ENCODE data around the gene RTP5. TPM values are rescaled to one million over a fixed set of nuclear protein-coding genes. Genes with fewer than 3 reads are reported as not detected.

The RTP5 gene
- total RNA-seq, 2 donors from 2014 or later: not detected

GRCh38 chr2:241893265-241893664, 23.7 kb downstream of the RTP5 start:
- peak in 3 of 4 donors; percentile 5 to 12 (median 9) for DNase-seq
- peaks cover 91% of the 10 kb centered on the region for H3K4me1 ChIP-seq
- TF ChIP-seq POLR2A (IDR thresholded peaks at IDR 0.05) (no peak), CTCF (IDR thresholded peaks at IDR 0.05) (no peak)
- peak overlapping the region; percentile 92 to 97 (median 94) for H3K27ac ChIP-seq
- no peak overlapping the region for H3K4me3 ChIP-seq
- no peaks in the 10 kb centered on the region for H3K9me3 ChIP-seq
- intact Hi-C loops (cut with DNase I): no loop called here
- 74 to 82% methylated on average over 10 to 11 of the region's 16 CpGs for WGBS, 2 donors
- H3K27me3 ChIP-seq: no peaks in the 10 kb centered on the region
- ATAC-seq: no peak
- H3K36me3 ChIP-seq (replicated peaks in 1 of 2; ENCODE audit: insufficient read depth in 1 of 2, low read depth in 2 of 2): no peaks in the 10 kb centered on the region

GRCh38 chr2:241894056-241894641, 24.6 kb downstream of the RTP5 start:
- DNase-seq: peak; percentile 79 to 92 (median 86)

GRCh38 chr2:241894681-241895426, 25.3 kb downstream of the RTP5 start:
- H3K27ac ChIP-seq: peak overlapping the region; percentile 93 to 97 (median 94)
- H3K27me3 ChIP-seq: no peaks in the 10 kb centered on the region
- no peak overlapping the region for H3K4me3 ChIP-seq
- H3K9me3 ChIP-seq: no peaks in the 10 kb centered on the region
- peaks cover 96% of the 10 kb centered on the region for H3K4me1 ChIP-seq
- no peaks in the 10 kb centered on the region for H3K36me3 ChIP-seq (replicated peaks in 1 of 2; ENCODE audit: insufficient read depth in 1 of 2, low read depth in 2 of 2)
- WGBS, 2 donors: 58 to 60% methylated on average over 13 to 18 of the region's 28 CpGs
- ATAC-seq: peak; percentile 28
- intact Hi-C loops (cut with DNase I): no loop called here
- DNase-seq: peak; percentile 67 to 81 (median 73)
- peak in 2 of 3 donors; percentile 14 to 20 for TF ChIP-seq POLR2A (IDR thresholded peaks at IDR 0.05)
- TF ChIP-seq CTCF (IDR thresholded peaks at IDR 0.05): no peak

More at GRCh38 chr2:241894056-241894641, 24.6 kb downstream of the RTP5 start:
- Histone ChIP-seq H3K36me3 (replicated peaks in 1 of 2; ENCODE audit: insufficient read depth in 1 of 2, low read depth in 2 of 2) (no peaks in the 10 kb centered on the region), H3K9me3 (no peaks in the 10 kb centered on the region), H3K4me3 (no peak overlapping the region), H3K27me3 (no peaks in the 10 kb centered on the region), H3K27ac (peak overlapping the region; percentile 93 to 97 (median 94)), H3K4me1 (peaks cover 95% of the 10 kb centered on the region)
- TF ChIP-seq POLR2A (IDR thresholded peaks at IDR 0.05) (peak in 2 of 3 donors; percentile 14 to 33), CTCF (IDR thresholded peaks at IDR 0.05) (no peak)
- intact Hi-C loops (cut with DNase I): no loop called here
- ATAC-seq: peak; percentile 54
- WGBS, 2 donors: 63 to 74% methylated on average over 8 to 18 of the region's 23 CpGs

- Histone ChIP-seq H3K4me1 (peaks cover 96% of the 10 kb centered on the region), H3K9me3 (no peaks in the 10 kb centered on the region), H3K36me3 (replicated peaks in 1 of 2; ENCODE audit: insufficient read depth in 1 of 2, low read depth in 2 of 2) (no peaks in the 10 kb centered on the region), H3K27me3 (no peaks in the 10 kb centered on the region), H3K27ac (peak overlapping the region; percentile 93 to 97 (median 94)), H3K4me3 (no peak overlapping the region)
- DNase-seq (no peak), ATAC-seq (no peak)
- intact Hi-C loops (cut with DNase I): no loop called here
- no peak for TF ChIP-seq CTCF (IDR thresholded peaks at IDR 0.05)
- TF ChIP-seq POLR2A (IDR thresholded peaks at IDR 0.05): no peak
- WGBS, 2 donors: 74% methylated on average over 11 of the region's 11 CpGs; no CpG with 5 or more reads in 1 of the 2 donors
These were observed 25.8 kb downstream of the RTP5 start for GRCh38 chr2:241895427-241895711.

All from body of pancreas (tissue), 4 donors.